ENCODE measurements around the gene VOPP1. TPM values are rescaled to one million over a fixed set of nuclear protein-coding genes. Genes with fewer than 3 reads are reported as not detected.
A peak's percentile ranks its signal among the peaks of the same experiment; 100 is the strongest.

The VOPP1 gene
- polyA plus RNA-seq, 3 donors from 2014 or later: 54.0 to 119 (median 57.9) TPM

- no peak for DNase-seq
- Mint-ChIP-seq H3K27ac (peak overlapping the region in 1 of 6 donors; percentile 42), H3K9me3 (no peaks in the 10 kb centered on the region), H3K36me3 (peaks cover 4 to 47% (median 18%) of the 10 kb centered on the region in 3 donors), H3K4me1 (peaks cover 39 to 81% of the 10 kb centered on the region in 2 donors), H3K4me3 (no peak overlapping the region), H3K27me3 (ENCODE audit: low read depth in 3 of 3) (peaks cover 0 to 5% (median 0%) of the 10 kb centered on the region in 3 donors)
Measured at GRCh38 chr7:55489552-55489951, 82.8 kb downstream of the VOPP1 start.

- Mint-ChIP-seq H3K9me3 (no peaks in the 10 kb centered on the region), H3K27ac (peak overlapping the region in 5 of 6 donors; percentile 42 to 81 (median 71)), H3K36me3 (peaks cover 4 to 51% (median 18%) of the 10 kb centered on the region in 3 donors), H3K4me3 (peak overlapping the region in 4 of 5 donors; percentile 2 to 45 (median 43)), H3K4me1 (peaks cover 41 to 85% of the 10 kb centered on the region in 2 donors), H3K27me3 (ENCODE audit: low read depth in 3 of 3) (peaks cover 0 to 5% (median 0%) of the 10 kb centered on the region in 3 donors)
- no peak for DNase-seq
Measured at GRCh38 chr7:55488804-55489340, 83.4 kb downstream of the VOPP1 start.

- Mint-ChIP-seq H3K27ac (peak overlapping the region; percentile 42 to 81 (median 64)), H3K4me1 (peaks cover 40 to 85% of the 10 kb centered on the region in 2 donors)
Measured at GRCh38 chr7:55488216-55488615, 84.1 kb downstream of the VOPP1 start.

GRCh38 chr7:55486991-55487390, 85.3 kb downstream of the VOPP1 start:
- H3K27ac Mint-ChIP-seq: peak overlapping the region in 1 of 6 donors; percentile 42
- H3K4me3 Mint-ChIP-seq: no peak overlapping the region
- H3K36me3 Mint-ChIP-seq: peaks cover 4 to 38% (median 18%) of the 10 kb centered on the region in 3 donors
- DNase-seq: no peak
- no peaks in the 10 kb centered on the region for H3K9me3 Mint-ChIP-seq
- peaks cover 0 to 5% (median 0%) of the 10 kb centered on the region in 3 donors for H3K27me3 Mint-ChIP-seq (ENCODE audit: low read depth in 3 of 3)
- peaks cover 35 to 82% of the 10 kb centered on the region in 2 donors for H3K4me1 Mint-ChIP-seq

More at GRCh38 chr7:55488216-55488615, 84.1 kb downstream of the VOPP1 start:
- Mint-ChIP-seq H3K9me3 (no peaks in the 10 kb centered on the region), H3K36me3 (peaks cover 4 to 46% (median 18%) of the 10 kb centered on the region in 3 donors), H3K4me3 (peak overlapping the region in 3 of 5 donors; percentile 5 to 44 (median 42)), H3K27me3 (ENCODE audit: low read depth in 3 of 3) (peaks cover 0 to 5% (median 0%) of the 10 kb centered on the region in 3 donors)
- no peak for DNase-seq

GRCh38 chr7:55486192-55486590, 86.1 kb downstream of the VOPP1 start:
- Mint-ChIP-seq H3K4me1 (peaks cover 34 to 79% of the 10 kb centered on the region in 2 donors), H3K36me3 (peaks cover 0 to 30% (median 15%) of the 10 kb centered on the region in 3 donors), H3K4me3 (no peak overlapping the region), H3K27me3 (ENCODE audit: low read depth in 3 of 3) (peaks cover 0 to 5% (median 2%) of the 10 kb centered on the region in 3 donors), H3K27ac (peak overlapping the region in 2 of 6 donors; percentile 37 to 44), H3K9me3 (no peaks in the 10 kb centered on the region)
- no peak for DNase-seq

- H3K9me3 Mint-ChIP-seq: no peaks in the 10 kb centered on the region
- H3K27ac Mint-ChIP-seq: peak overlapping the region in 1 of 6 donors; percentile 44
- H3K4me3 Mint-ChIP-seq: no peak overlapping the region
Measured at GRCh38 chr7:55485501-55486191, 86.7 kb downstream of the VOPP1 start.

GRCh38 chr7:55484834-55485233, 87.5 kb downstream of the VOPP1 start:
- H3K36me3 Mint-ChIP-seq: peaks cover 4 to 27% (median 12%) of the 10 kb centered on the region in 3 donors
- H3K27ac Mint-ChIP-seq: peak overlapping the region in 3 of 6 donors; percentile 29 to 42 (median 34)
- peaks cover 0 to 6% (median 2%) of the 10 kb centered on the region in 3 donors for H3K27me3 Mint-ChIP-seq (ENCODE audit: low read depth in 3 of 3)
- H3K9me3 Mint-ChIP-seq: no peaks in the 10 kb centered on the region
- peaks cover 38 to 80% of the 10 kb centered on the region in 2 donors for H3K4me1 Mint-ChIP-seq
- H3K4me3 Mint-ChIP-seq: no peak overlapping the region
- no peak for DNase-seq

More at GRCh38 chr7:55485501-55486191, 86.7 kb downstream of the VOPP1 start:
- Mint-ChIP-seq H3K27me3 (ENCODE audit: low read depth in 3 of 3) (peaks cover 0 to 8% (median 2%) of the 10 kb centered on the region in 3 donors), H3K4me1 (peaks cover 37 to 80% of the 10 kb centered on the region in 2 donors), H3K36me3 (peaks cover 3 to 30% (median 15%) of the 10 kb centered on the region in 3 donors)
- DNase-seq: no peak

- Mint-ChIP-seq H3K9me3 (no peaks in the 10 kb centered on the region), H3K4me1 (peaks cover 34 to 80% of the 10 kb centered on the region in 2 donors), H3K36me3 (peaks cover 4 to 22% (median 7%) of the 10 kb centered on the region in 3 donors), H3K27ac (peak overlapping the region in 4 of 6 donors; percentile 3 to 57 (median 20)), H3K4me3 (no peak overlapping the region), H3K27me3 (ENCODE audit: low read depth in 3 of 3) (peaks cover 0 to 5% (median 2%) of the 10 kb centered on the region in 3 donors)
- DNase-seq: no peak
Measured at GRCh38 chr7:55484241-55484640, 88.1 kb downstream of the VOPP1 start.

- Mint-ChIP-seq H3K27me3 (ENCODE audit: low read depth in 3 of 3) (peaks cover 0 to 5% (median 2%) of the 10 kb centered on the region in 3 donors), H3K27ac (no peak overlapping the region), H3K4me3 (no peak overlapping the region), H3K36me3 (peaks cover 4 to 17% (median 6%) of the 10 kb centered on the region in 3 donors), H3K9me3 (no peaks in the 10 kb centered on the region), H3K4me1 (peaks cover 24 to 75% of the 10 kb centered on the region in 2 donors)
- no peak for DNase-seq
Measured at GRCh38 chr7:55483046-55483445, 89.3 kb downstream of the VOPP1 start.

- Mint-ChIP-seq H3K4me3 (no peak overlapping the region), H3K27me3 (ENCODE audit: low read depth in 3 of 3) (peaks cover 0 to 6% (median 2%) of the 10 kb centered on the region in 3 donors), H3K9me3 (no peaks in the 10 kb centered on the region), H3K36me3 (peaks cover 4 to 13% (median 12%) of the 10 kb centered on the region in 3 donors), H3K27ac (peak overlapping the region in 3 of 6 donors; percentile 10 to 77 (median 23)), H3K4me1 (peaks cover 32 to 74% of the 10 kb centered on the region in 2 donors)
- DNase-seq: no peak
Measured at GRCh38 chr7:55481155-55481554, 91.1 kb downstream of the VOPP1 start.

GRCh38 chr7:55478700-55479099, 93.6 kb downstream of the VOPP1 start:
- H3K9me3 Mint-ChIP-seq: no peaks in the 10 kb centered on the region
- DNase-seq: no peak
- peaks cover 0 to 7% (median 2%) of the 10 kb centered on the region in 3 donors for H3K27me3 Mint-ChIP-seq (ENCODE audit: low read depth in 3 of 3)
- H3K4me3 Mint-ChIP-seq: no peak overlapping the region
- peak overlapping the region in 2 of 6 donors; percentile 2 to 10 for H3K27ac Mint-ChIP-seq
- H3K4me1 Mint-ChIP-seq: peaks cover 44 to 76% of the 10 kb centered on the region in 2 donors
- peaks cover 4 to 12% (median 5%) of the 10 kb centered on the region in 3 donors for H3K36me3 Mint-ChIP-seq

- H3K36me3 Mint-ChIP-seq: peaks cover 4 to 12% (median 5%) of the 10 kb centered on the region in 3 donors
- H3K4me1 Mint-ChIP-seq: peaks cover 44 to 71% of the 10 kb centered on the region in 2 donors
- H3K27me3 Mint-ChIP-seq (ENCODE audit: low read depth in 3 of 3): peaks cover 0 to 7% (median 2%) of the 10 kb centered on the region in 3 donors
- no peak for DNase-seq
- no peaks in the 10 kb centered on the region for H3K9me3 Mint-ChIP-seq
- peak overlapping the region in 3 of 6 donors; percentile 9 to 77 (median 43) for H3K27ac Mint-ChIP-seq
- no peak overlapping the region for H3K4me3 Mint-ChIP-seq
Measured at GRCh38 chr7:55477781-55478374, 94.4 kb downstream of the VOPP1 start.
